NOMO-1 (cell line): ENCODE measurements around the gene SAMD11.
"Not testable (repeated sequence)": the region's sequence is repeated elsewhere in the genome, so short reads cannot be mapped to it uniquely, and the experiment has no call there.

Experiments
- DNase-seq, 2 experiments: peaks; one replicate each; lab custom pipeline; 2025; ENCODE audit not compliant: unreplicated experiment in 2 of 2; lab: John Stamatoyannopoulos, UW

Gene SAMD11

GRCh38 chr1:985126-985525 is 61.4 kb downstream of the SAMD11 start:
- DNase-seq = no peak

DNA sequence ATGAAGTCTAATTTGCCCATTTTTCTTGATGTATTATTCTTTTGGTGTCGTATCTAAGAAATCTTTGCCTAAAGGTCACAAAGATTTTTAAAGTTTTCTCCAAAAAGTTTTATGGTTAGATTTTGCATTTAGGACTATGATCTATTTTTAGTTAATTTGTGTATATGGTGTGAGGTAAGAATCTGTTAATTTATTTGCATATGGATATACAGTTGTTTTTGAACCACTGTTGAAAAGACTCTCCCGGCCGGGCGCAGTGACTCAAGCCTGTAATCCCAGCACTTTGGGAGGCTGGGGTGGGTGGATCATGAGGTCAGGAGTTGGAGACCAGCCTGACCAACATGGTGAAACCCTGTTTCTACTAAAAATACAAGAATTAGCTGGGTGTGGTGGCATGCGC is 64.3 kb downstream of the SAMD11 start:
- not testable (repeated sequence) for DNase-seq

GRCh38 chr1:991275-991674 is 67.6 kb downstream of the SAMD11 start:
- DNase-seq = not testable (repeated sequence)

DNA sequence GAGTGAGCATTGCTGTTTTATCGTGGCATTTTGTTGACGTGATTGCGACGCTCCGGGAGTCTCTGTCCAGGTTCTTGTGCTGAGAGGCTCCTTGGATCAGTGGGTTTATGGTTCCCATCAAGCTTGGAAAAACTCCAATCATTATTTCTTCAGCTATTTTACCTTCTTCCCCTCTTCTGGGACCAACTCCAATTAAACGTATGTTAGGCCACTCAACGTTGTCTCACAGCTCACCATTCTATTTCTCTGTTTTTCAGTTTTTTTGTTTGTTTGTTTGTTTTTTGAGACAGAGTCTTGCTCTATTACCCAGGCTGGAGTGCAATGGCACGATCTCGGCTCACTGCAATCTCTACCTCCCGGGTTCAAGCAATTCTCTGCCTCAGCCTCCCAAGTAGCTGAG is 68.2 kb downstream of the SAMD11 start:
- DNase-seq = no peak

DNA sequence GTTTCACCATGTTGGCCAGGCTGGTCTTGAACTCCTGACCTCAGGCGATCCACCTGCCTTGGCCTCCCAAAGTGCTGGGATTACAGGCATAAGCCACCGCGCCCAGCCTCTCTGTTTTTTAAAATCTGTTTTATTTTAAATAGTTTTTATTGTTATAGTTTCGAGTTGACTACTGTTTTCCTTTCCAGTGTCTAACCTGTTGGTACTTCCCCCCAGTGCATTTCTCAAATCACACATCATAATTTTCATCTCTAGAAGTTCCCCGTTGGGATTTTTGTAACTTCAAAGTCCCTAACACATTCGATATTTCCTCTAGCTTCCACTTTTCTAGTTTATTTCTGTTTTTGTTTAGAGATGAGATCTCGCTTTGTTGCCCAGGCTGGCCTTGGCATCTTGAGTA is 68.6 kb downstream of the SAMD11 start:
- DNase-seq = no peak

GRCh38 chr1:993379-993995 is 69.8 kb downstream of the SAMD11 start:
- no peak for DNase-seq
